HUES64 (cell line): ENCODE results near the gene PTGS2. TPM values are rescaled to one million over a fixed set of nuclear protein-coding genes. Genes with fewer than 3 reads are reported as not detected.

ENCODE experiments used
- H3K27ac ChIP-seq: 2 replicates; pipeline ENCODE4 v1.7.0; 2013; ENCODE audit warnings: low read depth, low read length, inconsistent platforms
- H3K27me3 ChIP-seq: 2 replicates; pipeline ENCODE4 v1.6.1; 2013; ENCODE audit warnings: mild to moderate bottlenecking, low read length; ENCODE audit not compliant: insufficient read depth
- H3K36me3 ChIP-seq: 2 replicates; pipeline ENCODE4 v1.6.1; 2013; ENCODE audit warnings: mild to moderate bottlenecking, low read length; ENCODE audit not compliant: insufficient read depth
- H3K4me1 ChIP-seq: 2 replicates; pipeline ENCODE4 v1.6.1; 2013; ENCODE audit warnings: mild to moderate bottlenecking, low read length, moderate library complexity; ENCODE audit not compliant: insufficient read depth
- H3K4me3 ChIP-seq: 2 replicates; pipeline ENCODE4 v1.5.1; 2013; ENCODE audit warnings: mild to moderate bottlenecking, low read length, moderate library complexity
- H3K9ac ChIP-seq: 2 replicates; pipeline ENCODE4 v1.6.1; 2013; ENCODE audit warnings: mild to moderate bottlenecking, low read depth, low read length
- H3K9me3 ChIP-seq: 2 replicates; pipeline ENCODE4 v1.6.1; 2013; ENCODE audit warnings: low read depth, low read length; ENCODE audit not compliant: insufficient read depth
- WGBS: fragments of 150-250, 120-280 bp; methylation state at CpG from one replicate; pipeline ENCODE4 v1.1.7; 2013; ENCODE audit warnings: missing lambda C conversion rate; 5-methylcytosine and 5-hydroxymethylcytosine counted together
- polyA plus RNA-seq, 2 experiments: library from polyadenylated mRNA; stranded (reverse); fragments of 50-300 nt; gene quantifications; one replicate each; pipeline ENCODE4 v1.2.3, GENCODE V29; 2013

The PTGS2 gene
- polyA plus RNA-seq (2013, experiment 1 of 2), result 0.20 TPM
- 0.32 TPM for polyA plus RNA-seq (2013, experiment 2 of 2)

GRCh38 chr1:186680245-186681061 lies at the start of gene PTGS2:
TSS of gene PTGS2 (minus strand) at chr1:186680423. CDS start at chr1:186680290, 133 bp downstream.
- Histone ChIP-seq H3K27ac (peak within 1 kb of the TSS; percentile 68; the same call in 1 of the 2 replicates), H3K4me1 (peaks cover 2% of the 10 kb centered on the region; the same call in 1 of the 2 replicates), H3K27me3 (peaks cover 37% of the 10 kb centered on the region), H3K9ac (peak within 1 kb of the TSS; percentile 82), H3K9me3 (no peaks in the 10 kb centered on the region), H3K36me3 (no peaks in the 10 kb centered on the region), H3K4me3 (peak within 1 kb of the TSS; percentile 87)
- WGBS, result under 1% methylated on average over 49 of the region's 52 CpGs

- WGBS, result 52% methylated on average over 3 of the region's 3 CpGs
- Histone ChIP-seq H3K9ac (no peak overlapping the region), H3K27ac (no peak overlapping the region), H3K4me1 (no peaks in the 10 kb centered on the region), H3K36me3 (no peaks in the 10 kb centered on the region), H3K27me3 (no peaks in the 10 kb centered on the region), H3K4me3 (no peak overlapping the region), H3K9me3 (no peaks in the 10 kb centered on the region)
Observed at GRCh38 chr1:186722711-186723309, 42.6 kb upstream of the PTGS2 start.

- WGBS, result 85% methylated on average over 2 of the region's 2 CpGs
- H3K27me3 ChIP-seq, result no peaks in the 10 kb centered on the region
- no peaks in the 10 kb centered on the region for H3K36me3 ChIP-seq
- H3K9me3 ChIP-seq, result no peaks in the 10 kb centered on the region
- H3K27ac ChIP-seq, result no peak overlapping the region
- no peak overlapping the region for H3K9ac ChIP-seq
- no peaks in the 10 kb centered on the region for H3K4me1 ChIP-seq
- H3K4me3 ChIP-seq, result no peak overlapping the region
Observed at GRCh38 chr1:186717286-186717685, 37.1 kb upstream of the PTGS2 start.

GRCh38 chr1:186715887-186716809 lies 35.9 kb upstream of the PTGS2 start:
- Histone ChIP-seq H3K9ac (no peak overlapping the region), H3K27me3 (no peaks in the 10 kb centered on the region), H3K4me1 (no peaks in the 10 kb centered on the region), H3K27ac (no peak overlapping the region), H3K9me3 (no peaks in the 10 kb centered on the region), H3K4me3 (no peak overlapping the region), H3K36me3 (no peaks in the 10 kb centered on the region)
- 90% methylated on average over 4 of the region's 5 CpGs for WGBS

GRCh38 chr1:186710696-186711095 lies 30.5 kb upstream of the PTGS2 start:
- Histone ChIP-seq H3K9me3 (no peaks in the 10 kb centered on the region), H3K27me3 (no peaks in the 10 kb centered on the region), H3K4me1 (no peaks in the 10 kb centered on the region), H3K36me3 (no peaks in the 10 kb centered on the region), H3K27ac (no peak overlapping the region), H3K9ac (no peak overlapping the region), H3K4me3 (no peak overlapping the region)
- WGBS, result 94% methylated on average over 2 of the region's 2 CpGs

- H3K9ac ChIP-seq, result no peak overlapping the region
- 96% methylated on average over 2 of the region's 2 CpGs for WGBS
- no peaks in the 10 kb centered on the region for H3K4me1 ChIP-seq
- H3K9me3 ChIP-seq, result no peaks in the 10 kb centered on the region
- no peaks in the 10 kb centered on the region for H3K27me3 ChIP-seq
- H3K36me3 ChIP-seq, result no peaks in the 10 kb centered on the region
- H3K27ac ChIP-seq, result no peak overlapping the region
- H3K4me3 ChIP-seq, result no peak overlapping the region
Observed at GRCh38 chr1:186708694-186709097, 28.5 kb upstream of the PTGS2 start.

- Histone ChIP-seq H3K36me3 (no peaks in the 10 kb centered on the region), H3K4me1 (no peaks in the 10 kb centered on the region), H3K27me3 (no peaks in the 10 kb centered on the region), H3K4me3 (no peak overlapping the region), H3K9ac (no peak overlapping the region), H3K9me3 (no peaks in the 10 kb centered on the region), H3K27ac (no peak overlapping the region)
- 95% methylated on average over 7 of the region's 8 CpGs for WGBS
Observed at GRCh38 chr1:186703209-186703766, 23.1 kb upstream of the PTGS2 start.

- H3K4me1 ChIP-seq, result no peaks in the 10 kb centered on the region
- no CpG with 5 or more reads among the region's 2 CpGs for WGBS
- H3K27ac ChIP-seq, result no peak overlapping the region
- no peaks in the 10 kb centered on the region for H3K27me3 ChIP-seq
- no peak overlapping the region for H3K4me3 ChIP-seq
- no peaks in the 10 kb centered on the region for H3K36me3 ChIP-seq
- H3K9ac ChIP-seq, result no peak overlapping the region
- H3K9me3 ChIP-seq, result no peaks in the 10 kb centered on the region
Observed at GRCh38 chr1:186700722-186701121, 20.5 kb upstream of the PTGS2 start.

GRCh38 chr1:186699519-186699918 lies 19.3 kb upstream of the PTGS2 start:
- Histone ChIP-seq H3K9me3 (no peaks in the 10 kb centered on the region), H3K27me3 (no peaks in the 10 kb centered on the region), H3K36me3 (no peaks in the 10 kb centered on the region), H3K4me1 (no peaks in the 10 kb centered on the region), H3K9ac (no peak overlapping the region), H3K4me3 (no peak overlapping the region), H3K27ac (no peak overlapping the region)
- 92% methylated on average over 2 of the region's 2 CpGs for WGBS

GRCh38 chr1:186689907-186690306 lies 9.7 kb upstream of the PTGS2 start:
- H3K9ac ChIP-seq, result no peak overlapping the region
- H3K36me3 ChIP-seq, result no peaks in the 10 kb centered on the region
- H3K27me3 ChIP-seq, result no peaks in the 10 kb centered on the region
- no peak overlapping the region for H3K27ac ChIP-seq
- no peaks in the 10 kb centered on the region for H3K4me1 ChIP-seq
- H3K9me3 ChIP-seq, result no peaks in the 10 kb centered on the region
- no peak overlapping the region for H3K4me3 ChIP-seq
- WGBS, result 97% methylated on average over 3 of the region's 3 CpGs
